Measurements from ENCODE around the gene ZNF106.

The ZNF106 gene

GRCh38 chr15:42368096-42368495 lies 122.8 kb downstream of the ZNF106 start:
- H3F3A ChIP-seq (ENCODE audit: low read depth), result no peaks in the 10 kb centered on the region
- H3K9me3 ChIP-seq (ENCODE audit: insufficient read depth, low read depth, low read length), result no peaks in the 10 kb centered on the region
- no peaks in the 10 kb centered on the region for H3K9me2 ChIP-seq (replicated peaks; ENCODE audit: low read depth, low read length)
- no peaks in the 10 kb centered on the region for H3K4me1 ChIP-seq (ENCODE audit: insufficient read depth, low read length, poor library complexity, severe bottlenecking)
- no peaks in the 10 kb centered on the region for H3K27me3 ChIP-seq (ENCODE audit: insufficient read depth, low read length, poor library complexity, severe bottlenecking)
- H4K20me1 ChIP-seq (ENCODE audit: insufficient read depth, low read length, poor library complexity, severe bottlenecking), result no peaks in the 10 kb centered on the region
- H3K79me2 ChIP-seq (ENCODE audit: insufficient read depth, low read length), result no peaks in the 10 kb centered on the region
- H3K4me2 ChIP-seq (ENCODE audit: low read depth, low read length, poor library complexity, severe bottlenecking), result no peak overlapping the region
- no peaks in the 10 kb centered on the region for H3K36me3 ChIP-seq (ENCODE audit: insufficient read depth, low read length)
- H3K4me3 ChIP-seq (ENCODE audit: low read length, poor library complexity, severe bottlenecking), result no peak overlapping the region
- no peak overlapping the region for H2AFZ ChIP-seq (ENCODE audit: low read length)
- H3K9ac ChIP-seq (ENCODE audit: low read depth, low read length, poor library complexity, severe bottlenecking), result no peak overlapping the region
- TF ChIP-seq EZH2phosphoT487 (IDR thresholded peaks at IDR 0.05; ENCODE audit: borderline replicate concordance), result no peak
- TF ChIP-seq CTCF (conservative IDR thresholded peaks at IDR 0.05; ENCODE audit: low read length), result no peak

GRCh38 chr15:42367041-42367440 lies 123.9 kb downstream of the ZNF106 start:
- Histone ChIP-seq H3K9ac (ENCODE audit: low read depth, low read length, poor library complexity, severe bottlenecking) (no peak overlapping the region), H3K27me3 (ENCODE audit: insufficient read depth, low read length, poor library complexity, severe bottlenecking) (no peaks in the 10 kb centered on the region), H2AFZ (ENCODE audit: low read length) (no peak overlapping the region), H3K4me1 (ENCODE audit: insufficient read depth, low read length, poor library complexity, severe bottlenecking) (no peaks in the 10 kb centered on the region), H3K79me2 (ENCODE audit: insufficient read depth, low read length) (no peaks in the 10 kb centered on the region), H3K9me3 (ENCODE audit: insufficient read depth, low read depth, low read length) (no peaks in the 10 kb centered on the region), H3K9me2 (replicated peaks; ENCODE audit: low read depth, low read length) (no peaks in the 10 kb centered on the region), H3K36me3 (ENCODE audit: insufficient read depth, low read length) (no peaks in the 10 kb centered on the region), H3K4me3 (ENCODE audit: low read length, poor library complexity, severe bottlenecking) (no peak overlapping the region), H3K4me2 (ENCODE audit: low read depth, low read length, poor library complexity, severe bottlenecking) (no peak overlapping the region), H3F3A (ENCODE audit: low read depth) (no peaks in the 10 kb centered on the region), H4K20me1 (ENCODE audit: insufficient read depth, low read length, poor library complexity, severe bottlenecking) (no peaks in the 10 kb centered on the region)
- TF ChIP-seq CTCF (conservative IDR thresholded peaks at IDR 0.05; ENCODE audit: low read length) (no peak), EZH2phosphoT487 (IDR thresholded peaks at IDR 0.05; ENCODE audit: borderline replicate concordance) (no peak)

DNA sequence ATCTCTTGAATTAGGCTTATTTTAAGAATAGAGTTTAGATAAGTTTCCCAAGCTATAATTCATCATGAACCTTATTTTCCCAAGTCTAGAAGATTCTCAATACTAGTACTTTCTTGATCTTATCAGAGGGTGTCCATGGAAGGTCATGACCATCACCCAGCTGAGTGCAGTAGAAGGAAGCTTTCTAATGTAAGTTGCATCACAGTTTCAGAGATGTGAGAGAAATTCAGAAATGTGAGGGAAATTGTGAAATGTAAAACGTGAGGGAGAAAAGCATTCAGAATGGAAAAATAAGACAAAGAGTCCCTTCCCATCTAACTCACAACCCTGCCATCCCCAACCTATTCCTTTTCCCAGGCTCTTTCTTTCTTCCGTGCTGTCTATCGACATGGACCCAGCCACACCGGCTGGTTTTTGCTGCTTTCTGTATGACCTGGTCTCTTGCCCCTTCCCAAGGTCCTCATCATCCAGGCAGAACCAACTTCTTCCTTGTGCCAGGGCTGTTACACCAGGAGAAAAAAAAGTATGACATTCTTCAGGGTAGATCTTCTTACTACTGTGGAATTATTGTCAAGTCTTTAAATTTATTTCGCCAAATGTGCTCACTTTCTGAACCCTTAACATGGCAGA lies 124.9 kb downstream of the ZNF106 start:
- no peak for TF ChIP-seq EZH2phosphoT487 (IDR thresholded peaks at IDR 0.05; ENCODE audit: borderline replicate concordance)
- no peak for TF ChIP-seq CTCF (conservative IDR thresholded peaks at IDR 0.05; ENCODE audit: low read length)

More for the DNA sequence above, 124.9 kb downstream of the ZNF106 start:
- no peak overlapping the region for H2AFZ ChIP-seq (ENCODE audit: low read length)
- no peaks in the 10 kb centered on the region for H3K9me3 ChIP-seq (ENCODE audit: insufficient read depth, low read depth, low read length)
- H3K36me3 ChIP-seq (ENCODE audit: insufficient read depth, low read length), result no peaks in the 10 kb centered on the region
- H3K4me3 ChIP-seq (ENCODE audit: low read length, poor library complexity, severe bottlenecking), result no peak overlapping the region
- H3K9ac ChIP-seq (ENCODE audit: low read depth, low read length, poor library complexity, severe bottlenecking), result no peak overlapping the region
- no peaks in the 10 kb centered on the region for H3K27me3 ChIP-seq (ENCODE audit: insufficient read depth, low read length, poor library complexity, severe bottlenecking)
- no peaks in the 10 kb centered on the region for H3K4me1 ChIP-seq (ENCODE audit: insufficient read depth, low read length, poor library complexity, severe bottlenecking)
- no peaks in the 10 kb centered on the region for H3K9me2 ChIP-seq (replicated peaks; ENCODE audit: low read depth, low read length)
- no peaks in the 10 kb centered on the region for H4K20me1 ChIP-seq (ENCODE audit: insufficient read depth, low read length, poor library complexity, severe bottlenecking)
- H3K79me2 ChIP-seq (ENCODE audit: insufficient read depth, low read length), result no peaks in the 10 kb centered on the region
- no peak overlapping the region for H3K4me2 ChIP-seq (ENCODE audit: low read depth, low read length, poor library complexity, severe bottlenecking)
- no peaks in the 10 kb centered on the region for H3F3A ChIP-seq (ENCODE audit: low read depth)
